T follicular helper cell (primary cell): Measurements from ENCODE around the gene CYP26A1.
A peak's percentile ranks its signal among the peaks of the same experiment; 100 is the strongest.

ENCODE experiments used
- DNase-seq: peaks from one replicate; pipeline ENCODE4 v3.0.0-alpha.2; 2020; ENCODE audit warnings: low read depth
- total RNA-seq, 2 experiments: gene quantifications; one replicate each; lab custom pipeline; 2026; lab: John Stamatoyannopoulos, UW

CYP26A1 gene
- total RNA-seq, result 0.04 to 0.06 reads per million in 2 experiments

- DNase-seq, result no peak
Observed at GRCh38 chr10:93073539-93074146, at the start of gene CYP26A1. TSS of gene CYP26A1 (plus strand) at chr10:93073893. CDS start at chr10:93073935, 42 bp downstream.

- DNase-seq, result no peak
Observed at GRCh38 chr10:93026072-93026471, 47.6 kb upstream of the CYP26A1 start.

GRCh38 chr10:93027508-93027907, 46.2 kb upstream of the CYP26A1 start:
- no peak for DNase-seq

GRCh38 chr10:93028883-93029282, 44.8 kb upstream of the CYP26A1 start:
- no peak for DNase-seq

GRCh38 chr10:93030409-93030808, 43.3 kb upstream of the CYP26A1 start:
- no peak for DNase-seq

GRCh38 chr10:93032105-93032808, 41.4 kb upstream of the CYP26A1 start:
- DNase-seq, result no peak

GRCh38 chr10:93032809-93033137, 40.9 kb upstream of the CYP26A1 start:
- DNase-seq, result no peak

GRCh38 chr10:93034426-93034825, 39.3 kb upstream of the CYP26A1 start:
- no peak for DNase-seq

GRCh38 chr10:93039110-93039509, 34.6 kb upstream of the CYP26A1 start:
- DNase-seq, result no peak

- DNase-seq, result no peak
Observed at GRCh38 chr10:93039721-93040120, 34.0 kb upstream of the CYP26A1 start.

- no peak for DNase-seq
Observed at GRCh38 chr10:93054486-93054885, 19.2 kb upstream of the CYP26A1 start.

GRCh38 chr10:93058139-93058538, 15.6 kb upstream of the CYP26A1 start:
- no peak for DNase-seq

- DNase-seq, result no peak
Observed at GRCh38 chr10:93059975-93060886, 13.5 kb upstream of the CYP26A1 start, which contains the start of gene CYP26C1. TSS of gene CYP26C1 (plus strand) at chr10:93060798. CDS start at chr10:93061264, 466 bp downstream.

- DNase-seq, result no peak
Observed at GRCh38 chr10:93060887-93061593, 12.7 kb upstream of the CYP26A1 start.

- no peak for DNase-seq
Observed at GRCh38 chr10:93061594-93062513, 11.8 kb upstream of the CYP26A1 start.

- peak; percentile 10 for DNase-seq
Observed at GRCh38 chr10:93062514-93063143, 11.1 kb upstream of the CYP26A1 start.

GRCh38 chr10:93063144-93063976, 10.3 kb upstream of the CYP26A1 start:
- no peak for DNase-seq

GRCh38 chr10:93063977-93064660, 9.6 kb upstream of the CYP26A1 start:
- DNase-seq, result no peak
